Measurements from ENCODE around the gene SCUBE3.

SCUBE3 gene

GRCh38 chr6:35181933-35182612 lies 31.7 kb upstream of the SCUBE3 start:
- DNase-seq, result no peak

GRCh38 chr6:35183281-35183680 lies 30.5 kb upstream of the SCUBE3 start:
- no peak for DNase-seq

GRCh38 chr6:35183935-35184334 lies 29.8 kb upstream of the SCUBE3 start:
- no peak for DNase-seq

GRCh38 chr6:35184580-35185301 lies 29.0 kb upstream of the SCUBE3 start:
- DNase-seq, result no peak

GRCh38 chr6:35185302-35185681 lies 28.5 kb upstream of the SCUBE3 start:
- no peak for DNase-seq

GRCh38 chr6:35185971-35186370 lies 27.8 kb upstream of the SCUBE3 start:
- DNase-seq, result no peak

GRCh38 chr6:35186571-35186970 lies 27.2 kb upstream of the SCUBE3 start:
- DNase-seq, result no peak

- DNase-seq, result no peak
These were observed 24.9 kb upstream of the SCUBE3 start for GRCh38 chr6:35188886-35189285.

GRCh38 chr6:35190306-35190705 lies 23.4 kb upstream of the SCUBE3 start:
- no peak for DNase-seq

- no peak for DNase-seq
These were observed 21.9 kb upstream of the SCUBE3 start for GRCh38 chr6:35191889-35192288.

- no peak for DNase-seq
These were observed 21.4 kb upstream of the SCUBE3 start for GRCh38 chr6:35192301-35192860.

GRCh38 chr6:35194390-35194789 lies 19.4 kb upstream of the SCUBE3 start:
- DNase-seq, result no peak

- no peak for DNase-seq
These were observed 18.5 kb upstream of the SCUBE3 start for GRCh38 chr6:35195120-35195780.

- no peak for DNase-seq
These were observed 16.6 kb upstream of the SCUBE3 start for GRCh38 chr6:35197196-35197595.

GRCh38 chr6:35199866-35200265 lies 13.9 kb upstream of the SCUBE3 start:
- DNase-seq, result no peak

GRCh38 chr6:35202066-35202546 lies 11.7 kb upstream of the SCUBE3 start:
- DNase-seq, result no peak

GRCh38 chr6:35203152-35203670 lies 10.5 kb upstream of the SCUBE3 start:
- no peak for DNase-seq

- DNase-seq, result no peak
These were observed 10.1 kb upstream of the SCUBE3 start for GRCh38 chr6:35203680-35204079.

- DNase-seq, result no peak
These were observed 7.4 kb upstream of the SCUBE3 start for GRCh38 chr6:35206346-35206745.

- no peak for DNase-seq
These were observed 5.3 kb upstream of the SCUBE3 start for GRCh38 chr6:35208419-35208818.

- DNase-seq, result no peak
These were observed 4.7 kb upstream of the SCUBE3 start for GRCh38 chr6:35209081-35209480.

- no peak for DNase-seq
These were observed 4.0 kb upstream of the SCUBE3 start for GRCh38 chr6:35209622-35210247.

- DNase-seq, result no peak
These were observed 411 bp upstream of the SCUBE3 start for GRCh38 chr6:35213298-35213791.
